HG03565 (cell line): Measurements from ENCODE around the gene KANSL1.
"Not testable (repeated sequence)": the region's sequence is repeated elsewhere in the genome, so short reads cannot be mapped to it uniquely, and the experiment has no call there.

ENCODE experiments used
- ATAC-seq: cut with Tn5 transposase; IDR thresholded peaks from one replicate; pipeline ENCODE4 v1.9.1; 2021; ENCODE audit warnings: mild to moderate bottlenecking, moderate library complexity; ENCODE audit not compliant: unreplicated experiment

The KANSL1 gene

DNA sequence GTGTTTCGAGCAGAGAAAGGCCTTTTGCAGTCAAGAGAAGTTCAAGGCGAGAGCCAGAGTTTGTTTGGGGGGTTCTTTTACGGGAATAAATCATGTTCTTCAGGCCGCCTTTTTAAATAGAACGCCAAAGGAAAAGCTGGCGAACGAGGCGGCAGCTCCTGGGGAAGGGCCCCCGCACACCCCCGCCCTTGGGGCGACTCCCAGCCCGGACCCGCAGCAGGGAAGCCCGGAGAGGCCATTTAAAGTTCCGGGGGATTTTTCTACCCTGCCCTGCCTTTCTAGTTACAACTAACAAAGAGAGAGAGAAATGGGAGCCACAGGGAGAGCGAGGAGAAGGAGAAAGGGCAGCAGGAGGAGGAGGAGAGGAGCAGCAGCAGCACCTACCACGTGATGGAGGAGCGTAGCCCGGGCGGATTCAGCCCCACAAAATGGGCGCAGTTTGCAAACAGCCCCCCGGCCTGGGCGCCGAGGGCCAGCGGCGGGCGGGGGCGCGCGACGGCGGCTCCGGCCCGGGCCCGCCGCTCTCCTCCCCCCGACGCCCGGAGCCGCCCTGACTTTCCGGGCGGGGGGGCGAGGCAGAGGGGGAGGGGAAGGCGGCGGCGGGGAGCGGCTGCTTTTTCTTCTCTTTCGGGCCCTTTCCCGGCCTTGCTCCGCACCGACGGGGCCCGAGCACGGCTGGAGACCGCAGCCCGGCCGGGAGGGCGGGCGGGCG lies 634 bp downstream of the KANSL1 start:
- peak; percentile 13 for ATAC-seq

GRCh38 chr17:46192189-46192438 lies 1.1 kb downstream of the KANSL1 start:
- ATAC-seq, result no peak

DNA sequence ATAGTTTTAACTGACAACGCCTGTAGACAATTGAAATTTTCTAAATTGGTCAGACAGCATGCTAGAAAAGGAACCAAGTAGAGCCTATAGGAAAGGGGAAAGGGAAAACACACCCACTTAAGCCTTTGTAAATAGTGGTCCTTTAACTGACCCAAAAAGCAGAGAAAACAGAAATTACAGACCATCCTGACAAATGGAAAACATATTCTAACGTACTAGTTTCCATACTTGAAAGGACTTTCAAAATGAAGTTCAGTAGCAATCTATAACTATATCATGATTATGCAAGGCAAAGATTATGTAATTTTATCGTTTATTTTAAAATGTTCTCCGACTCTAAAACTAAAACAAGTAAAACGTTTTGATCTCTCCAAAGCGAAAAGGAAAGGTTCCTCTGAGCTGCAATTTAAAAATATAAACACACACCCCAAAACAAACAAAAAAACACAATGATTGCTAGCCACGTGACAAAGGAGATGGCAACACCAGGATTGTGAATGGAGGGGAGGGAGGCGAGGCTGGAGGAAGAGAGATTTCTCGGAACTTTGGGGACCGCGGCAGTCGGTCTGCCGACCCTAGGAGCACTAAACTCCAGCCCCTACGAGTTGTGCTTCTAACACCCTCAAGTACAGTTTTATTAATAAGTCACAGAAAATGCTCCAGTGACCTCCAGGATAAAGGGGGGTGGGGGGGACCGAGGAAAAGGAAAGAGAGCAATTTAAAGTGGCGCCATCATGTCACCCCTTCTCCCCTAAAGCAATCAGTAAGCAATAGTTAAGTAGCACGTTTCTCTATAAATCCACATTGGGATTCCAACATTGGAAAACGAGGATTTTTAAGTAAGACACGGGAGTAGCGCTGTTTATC lies 1.7 kb downstream of the KANSL1 start:
- ATAC-seq, result no peak

GRCh38 chr17:46190763-46191162 lies 2.5 kb downstream of the KANSL1 start:
- ATAC-seq, result no peak

- not testable (repeated sequence) for ATAC-seq
These were observed 6.4 kb downstream of the KANSL1 start for GRCh38 chr17:46186827-46187235.

DNA sequence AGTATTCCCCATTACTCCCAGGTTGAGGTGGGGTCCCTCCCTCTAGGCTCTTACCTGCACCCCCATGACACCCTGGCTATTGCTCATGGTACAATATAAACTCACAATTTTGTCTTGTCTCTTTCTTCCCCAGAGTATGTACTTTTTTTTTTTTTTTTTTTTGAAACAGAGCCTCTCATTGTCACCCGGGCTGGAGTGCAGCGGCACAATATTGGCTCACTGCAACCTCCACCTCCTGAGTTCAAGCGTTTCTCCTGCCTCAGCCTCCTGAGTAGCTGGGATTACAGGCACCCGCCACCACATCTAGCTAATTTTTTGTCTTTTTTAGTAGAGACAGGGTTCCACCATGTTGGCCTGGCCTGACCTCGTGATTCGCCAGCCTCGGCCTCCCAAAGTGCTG lies 8.5 kb downstream of the KANSL1 start:
- ATAC-seq, result no peak

DNA sequence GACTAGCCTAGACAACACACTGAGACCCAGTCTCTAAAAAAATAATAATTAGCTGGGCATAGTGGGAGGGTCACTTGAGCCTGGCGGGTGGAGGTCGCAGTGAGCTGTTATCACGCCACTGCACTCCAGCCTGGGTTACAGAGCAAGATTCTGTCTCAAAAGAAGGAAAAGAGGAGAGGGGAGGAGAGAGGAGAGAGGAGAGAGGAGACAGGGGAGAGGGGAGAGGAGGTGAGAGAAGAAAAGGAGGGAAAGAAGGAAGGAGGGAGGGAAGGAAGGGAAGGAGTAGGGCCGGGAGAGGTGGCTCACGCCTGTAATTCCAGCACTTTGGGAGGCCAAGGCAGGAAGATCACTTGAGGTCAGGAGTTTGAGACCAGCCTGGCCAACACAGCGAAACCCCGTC lies 9.8 kb downstream of the KANSL1 start:
- ATAC-seq, result not testable (repeated sequence)

DNA sequence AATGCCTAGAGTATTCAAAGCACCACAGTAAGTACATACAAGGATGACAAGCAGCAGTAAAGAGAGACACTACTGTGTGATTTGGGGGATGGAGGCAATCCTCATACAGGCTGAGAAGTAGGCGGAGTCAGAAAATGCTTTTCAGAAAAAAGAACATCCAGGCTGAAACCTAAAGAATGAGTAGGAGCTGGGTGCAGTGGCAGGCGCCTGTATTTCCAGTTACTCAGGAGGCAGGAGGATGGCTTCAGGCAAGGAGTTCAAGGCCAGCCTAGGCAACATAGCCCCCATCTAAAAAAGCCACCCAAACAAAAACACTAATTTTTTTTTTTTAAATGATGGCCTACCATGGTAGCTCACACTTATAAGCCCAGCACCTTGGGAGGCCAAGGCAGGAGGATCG lies 10.3 kb downstream of the KANSL1 start:
- no peak for ATAC-seq

GRCh38 chr17:46181940-46182339 lies 11.3 kb downstream of the KANSL1 start:
- ATAC-seq, result no peak

GRCh38 chr17:46181316-46181715 lies 11.9 kb downstream of the KANSL1 start:
- ATAC-seq, result not testable (repeated sequence)

- ATAC-seq, result no peak
These were observed 12.3 kb downstream of the KANSL1 start for GRCh38 chr17:46180892-46181274.

DNA sequence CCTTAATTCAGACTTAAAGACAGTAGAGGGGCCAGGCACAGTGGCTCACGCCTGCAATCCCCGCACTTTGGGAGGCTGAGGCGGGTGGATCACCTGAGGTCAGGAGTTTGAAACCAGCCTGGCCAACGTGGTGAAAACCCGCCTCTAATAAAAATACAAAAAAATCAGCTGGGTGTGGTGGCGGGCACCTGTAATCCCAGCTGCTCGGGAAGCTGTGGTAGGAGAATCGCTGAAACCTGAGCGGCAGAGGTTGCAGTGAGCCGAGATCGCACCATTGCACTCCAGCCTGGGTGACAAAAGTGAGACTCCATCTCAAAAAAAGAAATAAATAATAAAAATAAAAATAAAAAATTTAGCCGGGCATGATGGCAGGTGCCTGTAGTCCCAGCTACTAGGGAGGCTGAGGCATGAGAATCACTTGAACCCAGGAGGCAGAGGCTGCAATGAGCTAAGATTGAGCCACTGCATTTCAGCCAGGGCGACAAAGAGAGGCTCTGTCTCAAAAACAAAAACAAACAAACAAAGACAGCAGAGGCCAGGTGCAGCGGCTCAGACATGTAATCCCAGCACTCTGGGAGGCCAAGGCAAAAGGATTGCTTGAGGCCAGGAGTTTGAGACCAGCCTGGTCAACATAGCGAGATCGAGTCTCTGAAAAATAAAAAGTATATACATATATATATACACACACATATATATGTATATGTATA lies 12.9 kb downstream of the KANSL1 start:
- not testable (repeated sequence) for ATAC-seq

GRCh38 chr17:46179375-46179999 lies 13.7 kb downstream of the KANSL1 start:
- ATAC-seq, result no peak

DNA sequence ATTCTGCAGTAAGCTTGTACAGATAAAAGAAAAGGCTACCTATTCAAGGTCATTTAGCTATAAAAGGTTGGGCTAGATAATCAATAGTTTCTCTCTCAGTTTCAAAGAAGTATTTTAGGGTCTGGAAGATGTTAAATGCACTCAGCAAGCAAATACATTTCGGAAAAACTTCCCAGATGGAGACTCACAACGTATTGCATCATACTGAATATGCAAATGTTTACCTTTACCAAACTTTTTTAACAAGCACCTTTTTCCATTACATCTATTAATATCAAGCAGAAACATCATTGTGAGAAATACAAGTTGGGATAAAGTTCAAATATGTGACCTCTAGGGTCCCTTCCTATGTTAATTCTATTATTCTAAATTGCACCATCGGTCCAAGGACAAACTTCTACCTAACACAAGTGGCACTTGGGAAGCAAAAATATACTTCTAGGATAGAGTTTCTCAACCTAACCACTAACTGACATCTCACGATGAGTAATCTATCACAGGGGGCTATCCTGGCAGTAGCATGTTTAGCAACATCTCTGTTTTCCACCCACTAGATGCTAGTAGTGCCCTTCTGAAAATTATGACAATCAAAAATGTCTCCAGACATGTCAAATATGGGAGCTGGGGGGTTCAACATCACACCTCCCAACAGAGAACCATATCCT lies 14.5 kb downstream of the KANSL1 start:
- no peak for ATAC-seq

DNA sequence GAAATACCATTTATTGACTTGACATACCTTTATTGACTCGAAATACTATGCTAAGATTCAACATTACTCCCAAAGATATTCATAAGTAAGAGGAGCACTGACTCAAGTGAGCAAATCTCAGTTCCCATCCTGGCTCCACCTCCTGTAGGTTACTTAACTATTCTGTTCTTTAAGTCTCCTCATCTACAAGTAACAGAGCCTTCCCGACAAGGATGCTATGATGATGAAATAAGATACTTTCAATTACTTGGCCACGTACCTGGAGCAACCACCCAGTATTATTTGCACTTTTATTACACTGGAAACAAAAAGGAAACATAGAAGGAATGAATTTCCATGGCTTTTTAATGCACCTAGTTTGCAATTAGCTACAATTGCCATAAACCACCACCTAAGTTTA lies 16.3 kb downstream of the KANSL1 start:
- ATAC-seq, result no peak

- no peak for ATAC-seq
These were observed 17.3 kb downstream of the KANSL1 start for GRCh38 chr17:46175891-46176290.

DNA sequence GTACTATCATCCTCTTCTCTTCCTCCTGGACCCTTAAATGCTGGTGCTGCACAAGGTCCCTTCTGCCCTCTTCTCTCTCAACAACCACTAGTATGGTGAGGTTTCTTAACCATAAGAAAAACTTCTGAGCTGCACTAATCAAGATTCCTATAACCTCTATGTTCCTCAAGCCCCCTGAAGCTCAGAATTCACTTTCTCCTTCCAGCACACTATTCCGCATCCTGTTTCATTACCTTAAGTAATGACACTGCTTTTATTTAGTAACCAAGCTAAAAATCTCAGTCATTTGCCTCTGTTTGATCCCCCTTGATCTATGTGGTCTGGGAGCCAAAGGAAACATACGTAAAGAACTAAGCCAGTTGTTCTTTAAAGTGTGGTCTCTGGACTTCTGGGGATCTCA lies 20.1 kb downstream of the KANSL1 start:
- no peak for ATAC-seq

DNA sequence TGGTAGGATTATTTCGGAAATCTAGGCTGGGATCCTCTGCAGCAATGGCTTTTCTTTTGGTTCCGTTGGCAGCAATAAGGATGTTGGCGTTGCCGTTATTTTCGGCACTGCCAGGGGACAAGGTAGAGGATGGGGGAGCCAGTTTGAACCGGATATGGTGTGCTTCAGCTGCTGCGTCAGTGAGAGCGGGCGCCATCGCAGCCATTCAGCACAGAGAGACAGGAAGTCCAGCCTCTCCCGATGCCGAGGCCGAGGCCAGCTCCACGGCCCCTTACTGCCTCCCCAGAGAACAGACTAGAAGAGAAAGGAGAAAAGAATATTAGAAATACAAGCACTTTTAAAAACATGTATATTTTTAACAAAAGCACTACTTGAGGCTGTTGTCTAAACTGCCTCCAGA lies 21.3 kb downstream of the KANSL1 start:
- ATAC-seq, result no peak

DNA sequence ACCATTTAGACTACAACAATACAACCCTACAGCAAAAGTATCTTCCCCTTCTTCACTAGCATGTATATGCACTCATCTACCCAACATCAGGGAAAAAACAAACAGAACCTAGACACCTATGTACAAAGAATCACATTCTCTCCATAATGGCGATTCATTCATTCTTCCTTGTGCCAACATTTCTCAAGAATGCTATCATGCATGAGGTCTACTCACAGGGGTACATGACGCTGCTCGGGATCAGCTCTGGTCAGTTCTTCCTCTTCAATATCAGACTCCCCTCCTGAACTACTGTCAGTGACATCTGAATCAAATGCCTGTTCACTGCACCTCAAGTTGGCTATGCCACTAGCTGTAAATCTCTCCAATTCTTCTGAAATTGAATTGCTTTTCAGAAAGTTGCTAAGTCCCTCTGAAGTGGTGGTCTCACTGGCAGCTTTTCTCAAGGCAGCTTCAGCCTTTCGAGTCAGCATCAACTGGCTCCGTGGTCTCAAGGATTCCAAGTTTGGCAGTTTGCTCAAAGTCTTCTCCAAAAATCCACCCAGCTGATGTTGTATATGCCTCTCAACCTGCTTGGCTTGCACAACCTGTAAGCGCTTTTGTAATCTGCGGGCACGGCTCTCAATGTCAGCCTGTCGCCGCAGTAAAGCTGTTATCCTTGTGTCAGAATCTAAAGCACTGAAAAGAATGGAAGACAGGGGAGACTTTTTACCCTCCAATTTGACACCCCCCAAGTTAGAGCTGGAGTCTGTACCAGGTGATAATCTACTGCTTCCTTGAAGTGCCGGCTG lies 22.4 kb downstream of the KANSL1 start:
- ATAC-seq, result no peak
